GM20431 (cell line): ENCODE results near the gene DARS1.

ENCODE experiments used
- in situ Hi-C: fragments of 300-500 bp; cut with MseI, MboI; formaldehyde crosslinking; loops from one replicate; pipeline ENCODE4 v1.15.0; 2020; ENCODE audit warnings: low sequenced_read_pairs; ENCODE audit not compliant: unreplicated experiment

DARS1 gene

DNA sequence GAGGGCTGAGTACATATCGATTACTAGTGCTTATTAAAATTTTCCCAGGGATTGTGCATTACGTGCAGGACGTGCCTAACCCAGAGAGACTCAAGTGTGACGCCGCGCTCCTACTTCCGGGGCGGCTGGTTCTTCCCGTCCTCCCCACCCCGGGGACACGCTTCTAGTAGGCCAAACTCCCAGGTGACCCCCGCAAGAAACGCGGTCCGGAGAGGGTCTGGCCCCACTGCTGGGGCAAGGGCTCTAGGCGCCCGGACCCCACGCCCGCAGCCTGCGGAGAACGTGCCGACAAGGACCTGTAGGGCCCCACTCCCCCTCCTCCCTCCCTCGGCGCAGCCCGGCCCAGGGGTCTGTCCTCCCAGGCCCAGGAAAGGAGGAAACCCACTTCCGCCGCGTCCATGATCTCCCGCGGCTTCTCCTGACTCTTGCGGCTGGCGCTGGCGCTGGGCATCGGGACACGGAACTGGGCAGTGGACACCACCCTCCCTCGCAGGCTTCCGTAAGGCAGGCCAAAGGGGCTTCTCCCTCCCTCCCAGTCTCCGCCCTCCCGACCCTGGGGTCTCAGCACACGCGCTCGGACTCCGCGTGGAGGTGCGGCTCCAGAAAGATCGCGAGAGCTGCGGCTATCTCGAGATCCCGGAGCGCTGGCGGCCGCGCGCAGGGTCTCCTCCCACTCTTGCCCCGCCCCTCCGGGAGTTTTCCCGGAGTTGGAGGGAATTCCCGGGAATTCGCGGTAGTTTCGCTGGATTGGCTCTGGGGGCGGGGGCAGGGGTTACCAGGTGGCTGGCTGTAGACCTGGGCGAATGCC, at the start of gene DARS1:
DARS1 (minus strand) TSS at position 609 of the 808 bp plus-strand sequence; CDS start at position 451, 158 bp downstream.
- in situ Hi-C loops: no loop called here

DNA sequence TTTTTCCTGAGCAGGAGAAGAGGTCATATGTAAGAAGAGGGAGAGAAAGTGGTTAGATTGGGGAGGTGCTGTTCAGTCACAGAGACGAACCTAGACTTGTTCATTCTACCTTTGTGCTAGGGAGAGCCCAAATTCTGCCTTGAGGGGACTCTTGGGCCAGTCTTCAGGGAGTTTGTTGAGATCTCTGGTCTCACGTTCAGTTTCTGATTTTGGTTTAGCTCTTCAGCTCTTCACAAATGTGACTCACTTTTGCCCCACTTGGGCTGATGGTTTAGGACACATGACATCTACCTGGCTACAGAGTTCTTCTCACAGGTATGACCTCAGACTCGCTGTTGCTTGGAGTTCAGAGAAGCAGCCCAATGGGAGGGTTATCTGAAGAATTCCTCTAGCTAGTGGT, 49.2 kb upstream of the DARS1 start:
- in situ Hi-C loops: no loop called here

DNA sequence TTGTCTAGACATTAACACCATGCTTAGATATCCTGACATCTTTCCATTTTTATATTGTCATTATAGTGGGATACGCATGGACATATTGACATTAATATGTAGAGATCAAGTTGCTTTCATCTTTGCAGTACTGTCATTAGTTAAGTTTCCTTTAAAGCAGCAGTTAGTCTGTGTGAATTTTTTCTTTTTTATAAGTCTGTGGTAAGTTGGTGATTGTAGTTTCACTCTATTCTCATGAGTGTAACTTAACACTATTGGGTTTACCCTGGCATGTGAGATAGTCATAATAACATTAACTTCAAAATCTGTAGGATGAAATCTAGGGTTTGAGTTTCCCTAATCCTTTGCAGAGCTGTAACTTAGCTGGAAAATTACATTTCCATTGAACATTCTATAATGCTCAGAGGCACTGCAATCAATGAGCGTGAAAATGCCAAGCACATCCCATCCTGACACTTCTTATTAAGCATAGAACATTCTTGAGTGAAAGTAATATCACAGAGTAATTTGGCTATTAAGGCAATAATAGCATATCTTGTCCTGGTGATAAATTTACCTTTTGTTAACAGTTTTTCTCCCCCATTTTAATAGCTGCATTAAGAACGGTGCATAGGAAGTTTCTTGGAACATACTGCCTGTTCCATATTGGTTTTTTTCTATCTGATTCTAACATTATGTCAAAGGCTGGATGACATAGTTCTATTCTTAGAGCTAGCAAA, 47.5 kb upstream of the DARS1 start:
- in situ Hi-C loops: no loop called here

DNA sequence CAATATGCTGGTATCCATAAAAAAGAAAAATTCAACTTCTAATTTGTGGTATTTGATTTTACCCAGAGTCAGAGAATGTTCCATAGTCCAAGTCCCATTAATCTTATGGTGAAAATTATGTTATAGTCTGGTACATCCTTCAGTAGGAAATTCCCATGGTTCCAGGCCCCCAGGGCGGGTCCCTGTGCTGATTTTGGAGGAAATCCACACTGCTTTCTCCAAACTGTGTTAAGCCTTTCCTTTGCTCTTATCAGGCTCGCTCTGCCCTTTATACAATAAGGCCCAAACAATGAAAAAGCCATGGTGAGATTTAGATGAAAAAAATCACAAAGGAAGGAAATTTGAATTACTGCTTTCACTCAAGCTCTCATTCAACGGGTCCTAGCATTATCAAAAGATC, 46.8 kb upstream of the DARS1 start:
- in situ Hi-C loops: no loop called here

DNA sequence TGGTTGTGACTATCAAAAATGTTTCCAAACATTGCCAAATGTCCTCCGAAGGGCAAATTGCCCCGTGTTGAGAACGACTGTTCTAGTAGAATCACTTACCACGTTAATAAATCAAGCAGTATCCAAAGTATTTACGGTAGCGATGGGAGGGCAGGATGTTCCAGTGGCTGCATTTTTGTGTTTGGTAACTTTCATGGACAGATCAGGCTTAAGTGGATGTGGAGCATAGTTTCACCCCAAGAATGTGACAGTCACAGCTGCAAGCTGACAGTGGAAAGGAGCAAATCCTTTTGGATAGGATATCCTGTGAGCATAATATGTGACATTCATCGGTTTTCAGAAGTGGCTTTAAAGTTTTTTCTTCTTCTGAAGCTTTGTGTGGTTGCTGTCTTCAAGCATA, 46.3 kb upstream of the DARS1 start:
- in situ Hi-C loops: no loop called here

DNA sequence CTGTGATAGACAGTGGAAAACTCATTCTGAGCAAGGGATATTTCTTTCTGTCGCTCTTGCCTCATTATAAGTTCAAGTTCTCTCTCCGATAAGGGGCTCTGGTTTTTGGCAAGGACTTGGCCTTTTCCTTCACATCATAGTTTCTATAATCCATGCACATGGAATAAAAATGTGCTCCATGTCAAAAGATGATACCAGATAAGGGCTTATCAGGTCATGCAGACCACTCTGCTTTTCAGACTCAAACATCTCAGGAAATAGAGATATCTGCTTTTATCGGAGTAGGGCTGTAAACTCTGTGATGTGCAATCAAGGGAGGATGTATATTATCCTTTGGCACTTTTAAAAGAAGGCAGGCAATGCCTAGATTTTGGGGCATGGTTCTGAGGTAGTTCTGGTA, 45.0 kb upstream of the DARS1 start:
- in situ Hi-C loops: no loop called here

DNA sequence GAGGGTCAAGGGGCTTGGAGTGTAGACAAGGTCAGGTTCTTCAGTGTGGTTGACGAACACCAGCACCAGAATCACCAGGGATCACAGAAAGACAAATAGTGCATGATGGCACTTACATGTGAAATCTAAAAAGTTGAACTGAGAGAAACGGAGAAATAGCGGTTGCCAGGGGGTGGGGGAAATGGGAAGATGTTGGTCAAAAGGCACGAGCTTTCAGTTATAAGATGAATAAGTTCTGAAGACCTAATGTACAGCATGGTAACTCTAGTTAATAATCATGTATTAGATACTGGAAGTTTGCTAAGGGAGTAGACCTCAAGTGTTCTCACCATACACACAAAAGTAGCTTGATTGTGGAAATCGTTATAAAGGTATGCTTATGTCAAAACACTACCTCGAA, 43.7 kb upstream of the DARS1 start:
- in situ Hi-C loops: no loop called here

DNA sequence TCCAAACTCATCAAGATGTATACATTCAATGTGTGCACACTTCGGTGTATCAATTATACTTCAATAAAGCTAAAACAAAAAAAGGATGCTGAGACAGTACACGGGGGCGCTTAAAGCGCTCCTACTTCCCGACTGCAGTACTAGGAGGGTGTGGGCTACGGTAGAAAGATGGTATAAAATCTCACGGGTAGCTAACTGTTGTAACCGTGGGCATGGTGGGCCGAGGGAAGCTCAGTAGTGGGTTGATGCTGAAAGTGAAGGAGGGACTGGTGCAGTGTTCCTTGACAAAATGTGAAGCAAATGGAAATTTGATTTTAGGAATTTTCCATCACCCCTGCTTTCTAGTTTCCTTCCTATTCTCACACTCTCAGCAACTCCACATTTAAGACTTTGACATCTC, 42.6 kb upstream of the DARS1 start:
- in situ Hi-C loops: no loop called here

DNA sequence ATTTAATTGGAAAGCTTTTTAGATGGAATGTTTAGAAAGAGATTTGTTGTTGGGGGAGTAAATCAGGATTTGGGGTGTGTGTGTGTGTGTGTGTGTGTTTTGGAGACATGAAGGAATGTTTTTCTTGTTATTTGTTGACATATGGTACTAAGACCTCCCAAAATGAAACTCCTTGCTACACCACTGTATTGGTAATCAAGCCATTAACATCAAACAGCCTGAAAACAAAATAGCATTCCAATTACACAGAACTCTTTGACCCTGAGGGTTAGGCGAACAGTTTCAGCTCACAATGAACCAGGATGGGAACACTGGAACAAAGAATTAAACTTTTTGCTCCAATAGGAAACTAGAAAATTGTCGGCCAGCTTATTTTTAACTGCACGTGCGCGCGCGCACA, 41.7 kb upstream of the DARS1 start:
- in situ Hi-C loops: no loop called here

DNA sequence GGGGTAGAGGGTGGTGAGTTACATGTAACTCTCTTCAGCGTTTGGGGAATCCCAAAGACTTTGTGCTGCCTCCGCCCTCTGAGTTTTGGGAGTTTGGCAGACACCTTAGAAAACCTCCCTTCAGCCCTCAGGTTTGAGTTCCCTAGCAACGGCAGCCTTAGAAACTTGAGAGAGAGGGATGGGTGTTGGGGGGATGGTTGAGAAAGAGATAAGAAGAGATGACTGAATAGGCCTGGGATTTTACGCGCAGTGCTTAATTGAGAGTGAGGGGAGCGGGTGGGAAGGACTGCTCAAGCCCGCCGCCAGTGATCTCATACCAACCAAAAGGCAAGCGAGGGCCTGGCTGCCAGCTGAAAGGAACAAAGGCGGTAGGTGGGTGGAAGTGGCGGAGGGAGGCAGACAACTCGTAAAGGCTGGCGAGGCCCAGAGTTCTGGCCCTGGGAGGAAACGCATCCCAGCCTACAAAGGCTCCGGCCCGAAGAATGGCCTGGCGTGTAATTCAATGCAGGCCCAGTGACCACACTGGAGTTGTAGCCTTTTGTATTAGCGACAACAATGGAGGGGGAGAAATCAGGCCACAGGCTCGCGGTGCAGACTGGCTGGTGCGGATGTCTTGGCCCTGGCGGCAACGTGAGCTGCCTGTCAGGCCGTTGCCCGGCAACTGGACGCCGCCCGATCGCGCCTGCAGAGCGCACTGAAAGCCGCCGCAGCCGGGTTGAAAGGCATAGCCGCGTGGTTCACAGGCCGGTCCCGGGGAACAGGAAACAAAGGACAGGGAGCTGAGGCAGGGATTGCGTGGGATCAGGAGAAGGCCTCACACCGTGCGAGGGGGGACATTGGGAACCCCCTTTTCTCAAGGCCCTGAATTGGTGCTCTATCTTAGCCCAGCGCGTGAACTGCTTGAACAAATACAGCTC, 39.9 kb upstream of the DARS1 start:
- in situ Hi-C loops: no loop called here

DNA sequence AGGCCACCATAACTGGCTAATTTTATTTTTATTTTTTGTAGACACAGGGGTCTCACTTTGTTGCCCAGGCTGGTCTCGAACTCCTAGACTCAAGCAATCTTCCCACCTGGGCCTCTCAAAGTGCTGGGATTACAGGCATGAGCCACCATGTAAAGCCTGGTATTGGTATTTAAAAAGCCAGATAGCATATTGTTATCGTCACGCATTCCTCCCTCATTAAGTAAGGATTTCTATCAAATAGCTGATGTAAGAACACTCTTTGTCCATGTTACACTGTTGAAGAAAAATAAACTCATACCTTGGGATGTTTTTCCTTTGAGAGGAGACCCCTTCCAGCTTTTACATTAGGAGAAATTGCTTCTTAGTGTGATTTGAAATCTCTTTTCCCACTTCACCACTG, 39.2 kb upstream of the DARS1 start:
- in situ Hi-C loops: no loop called here

DNA sequence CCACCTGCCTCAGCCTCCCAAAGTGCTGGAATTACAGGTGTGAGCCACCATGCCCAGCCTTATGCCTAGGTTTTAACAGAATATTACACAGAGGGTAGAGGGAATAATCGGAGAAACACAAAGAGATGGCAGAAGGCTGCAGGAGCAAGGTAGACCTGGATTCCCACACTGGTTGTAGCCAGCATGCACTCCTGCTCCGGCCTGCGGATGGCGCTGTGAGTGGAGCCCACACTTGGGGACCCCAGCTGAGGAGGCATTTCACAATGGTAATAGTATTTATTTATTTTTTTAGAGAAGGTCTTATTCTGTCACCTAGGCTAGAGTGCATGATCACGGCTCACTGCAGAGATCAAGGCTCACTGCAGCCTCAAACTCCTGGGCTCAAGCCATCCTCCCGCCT, 38.8 kb upstream of the DARS1 start:
- in situ Hi-C loops: no loop called here

DNA sequence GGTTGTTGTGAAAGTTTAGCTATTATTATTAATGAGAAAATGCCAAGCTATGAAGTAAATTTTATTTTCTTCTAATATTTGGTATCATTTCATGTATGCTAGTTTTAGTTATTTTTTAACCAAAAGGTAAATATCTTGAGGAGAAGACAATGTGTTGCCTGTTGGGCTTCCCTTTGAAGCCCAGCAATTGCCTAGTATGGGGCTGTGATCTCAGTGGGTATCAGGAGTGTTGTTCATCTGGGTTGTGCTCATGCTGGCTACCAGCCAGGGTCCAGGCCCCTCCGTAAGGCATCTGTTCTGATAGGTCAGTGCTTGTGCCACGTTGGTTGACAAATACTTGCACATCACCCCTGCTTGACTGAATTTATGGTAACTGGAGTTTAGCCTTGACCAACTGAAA, 38.0 kb upstream of the DARS1 start:
- in situ Hi-C loops: no loop called here

DNA sequence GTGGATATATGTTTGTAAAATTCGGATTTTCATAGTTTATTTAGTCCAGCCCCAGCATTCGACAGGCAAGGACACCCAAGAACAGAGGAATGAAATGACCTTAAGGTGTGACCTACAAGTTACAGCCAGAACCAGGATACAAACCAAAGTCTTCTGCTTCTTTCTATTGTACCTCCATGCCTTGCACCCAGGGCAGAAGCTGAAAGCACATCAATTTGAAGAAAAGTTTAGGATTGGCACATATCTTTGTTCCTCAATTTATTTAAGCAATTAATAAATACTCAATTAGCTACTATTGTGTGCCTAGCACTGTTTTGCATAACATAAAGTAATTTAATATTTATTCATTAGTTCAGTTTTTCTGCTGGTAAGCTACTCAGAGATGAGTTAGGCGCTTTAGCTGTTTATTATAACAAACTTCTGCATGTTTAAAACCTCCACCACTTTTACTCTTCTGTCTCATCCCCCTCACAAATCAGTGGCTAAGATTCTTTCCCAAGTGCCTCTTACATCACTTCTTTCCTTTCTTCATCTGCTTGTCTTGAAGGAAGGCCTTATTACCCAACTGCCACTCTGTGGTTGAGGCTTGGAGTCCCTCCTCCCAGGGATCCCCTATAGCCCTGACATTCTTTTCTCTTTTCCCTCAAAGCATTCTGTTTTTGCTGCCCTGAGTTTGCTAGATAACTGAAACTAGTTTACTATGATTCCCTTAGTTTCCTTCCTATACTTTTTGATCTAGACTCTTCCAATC, 37.1 kb upstream of the DARS1 start:
- in situ Hi-C loops: no loop called here

DNA sequence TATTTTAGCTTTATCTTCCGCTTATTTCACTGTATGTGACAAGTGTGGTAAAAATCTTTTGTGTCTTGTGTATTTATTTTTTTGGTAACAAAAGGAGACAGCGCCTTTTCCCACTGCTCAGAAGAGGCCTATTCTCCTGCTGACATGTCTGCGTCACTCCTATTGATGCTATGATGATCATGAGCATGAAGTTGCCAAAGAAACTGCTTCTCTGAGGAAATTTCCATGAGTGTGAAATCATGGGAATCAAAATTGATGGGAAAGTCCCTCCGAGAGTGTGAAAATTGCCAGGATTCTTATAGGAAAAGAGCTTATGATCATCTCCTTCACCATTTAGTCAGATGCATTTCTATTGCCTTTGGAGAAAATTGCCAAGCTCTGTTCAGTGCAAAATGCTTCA, 36.5 kb upstream of the DARS1 start:
- in situ Hi-C loops: no loop called here

DNA sequence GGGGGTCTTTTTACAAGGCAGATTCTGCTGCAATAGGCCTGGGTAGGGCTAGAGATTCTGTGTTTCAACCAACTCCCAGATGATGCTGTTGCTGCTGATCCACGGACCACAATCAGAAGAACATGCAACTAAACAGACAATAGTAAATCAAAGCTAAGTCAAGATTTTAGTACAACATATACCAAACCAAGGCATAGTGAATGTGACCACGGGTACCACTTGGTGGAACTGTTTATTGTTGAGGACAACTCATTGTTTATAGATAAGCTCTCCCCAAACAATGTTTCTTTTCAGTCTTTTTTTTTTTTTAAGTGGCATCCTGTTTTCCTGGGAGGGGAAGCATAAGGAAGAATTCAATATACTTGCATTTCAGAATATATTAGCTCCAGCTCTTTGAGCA, 36.0 kb upstream of the DARS1 start:
- in situ Hi-C loops: no loop called here

DNA sequence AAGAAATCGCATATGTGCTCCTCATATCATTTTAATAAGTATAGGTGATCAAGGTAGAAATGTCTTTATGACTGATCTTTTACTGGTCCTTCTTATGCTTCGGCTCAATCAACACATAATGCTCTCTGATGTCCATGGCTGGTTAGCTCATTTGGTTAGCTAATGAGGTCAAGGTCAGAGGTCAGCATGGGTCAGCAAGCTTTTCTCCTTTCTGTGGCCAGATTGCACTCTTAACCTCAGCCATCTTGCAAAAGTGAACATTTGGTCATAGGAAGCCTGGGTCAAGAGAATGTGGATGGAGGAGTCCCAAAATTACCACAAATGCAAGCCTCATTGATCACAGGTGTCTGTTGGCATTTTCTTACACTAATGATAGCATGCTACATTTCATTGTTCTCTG, 35.4 kb upstream of the DARS1 start:
- in situ Hi-C loops: no loop called here

DNA sequence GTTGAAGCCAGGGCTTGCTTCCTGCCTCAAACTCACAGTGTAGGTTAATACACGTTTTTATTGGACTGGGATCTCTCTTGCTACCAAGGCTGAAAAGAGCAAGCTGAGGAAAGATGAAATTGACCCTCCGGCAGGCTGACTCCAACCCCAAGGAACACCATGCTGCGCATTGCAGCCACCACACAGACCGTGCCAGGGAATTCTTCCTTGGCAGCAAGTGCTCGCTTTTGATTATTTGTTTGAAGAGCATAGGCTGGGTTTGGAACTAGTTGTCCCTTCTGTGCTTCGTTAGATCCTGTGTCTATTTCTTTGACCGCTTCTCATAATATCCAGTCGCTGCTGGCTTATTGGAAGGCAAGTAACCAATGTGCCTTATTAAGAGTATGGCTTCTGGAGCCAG, 34.4 kb upstream of the DARS1 start:
- in situ Hi-C loops: no loop called here

DNA sequence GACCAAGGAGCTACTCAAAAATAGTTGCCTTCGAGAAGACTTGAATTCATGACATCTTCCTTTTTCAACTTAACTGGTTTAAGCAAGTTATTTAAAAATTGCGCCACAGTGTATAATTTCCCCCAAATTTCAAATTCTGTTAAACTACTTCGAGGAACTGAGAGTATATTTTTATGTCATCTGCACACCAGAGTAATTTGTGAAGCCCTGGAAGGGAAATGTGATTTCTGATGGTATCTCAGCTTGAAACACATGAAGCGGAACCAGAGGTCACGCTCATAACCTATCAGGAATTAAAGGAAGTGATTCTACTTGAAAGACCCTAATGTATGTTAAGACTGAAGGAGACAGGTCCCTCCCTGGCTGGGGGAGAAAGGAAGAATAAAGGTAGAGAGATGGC, 33.9 kb upstream of the DARS1 start:
- in situ Hi-C loops: no loop called here

DNA sequence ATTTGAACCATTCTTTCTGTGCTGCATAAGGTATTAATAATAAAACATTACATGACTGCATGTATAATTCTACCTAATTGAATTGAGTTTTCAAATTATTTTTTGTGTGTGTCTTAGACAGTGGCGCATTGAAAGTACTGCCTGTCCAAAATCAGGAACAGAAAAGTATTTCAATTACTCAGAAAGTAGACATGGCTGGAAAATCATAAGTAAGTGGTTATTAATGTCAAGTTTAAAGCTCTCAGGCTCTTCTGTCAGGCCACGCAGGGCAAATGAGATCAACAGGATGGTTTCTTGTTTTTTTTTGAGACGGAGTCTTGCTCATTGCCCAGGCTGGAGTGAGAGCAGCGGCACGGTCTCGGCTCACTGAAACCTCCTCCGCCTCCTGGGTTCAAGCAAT, 32.4 kb upstream of the DARS1 start:
- in situ Hi-C loops: no loop called here
